Measurements from ENCODE around the gene CA4. TPM values are rescaled to one million over a fixed set of nuclear protein-coding genes. Genes with fewer than 3 reads are reported as not detected.

The CA4 gene
- total RNA-seq, 5 donors from 2014 or later (not counting 1 experiment from before 2014, with no cell fraction given) = not detected

DNA sequence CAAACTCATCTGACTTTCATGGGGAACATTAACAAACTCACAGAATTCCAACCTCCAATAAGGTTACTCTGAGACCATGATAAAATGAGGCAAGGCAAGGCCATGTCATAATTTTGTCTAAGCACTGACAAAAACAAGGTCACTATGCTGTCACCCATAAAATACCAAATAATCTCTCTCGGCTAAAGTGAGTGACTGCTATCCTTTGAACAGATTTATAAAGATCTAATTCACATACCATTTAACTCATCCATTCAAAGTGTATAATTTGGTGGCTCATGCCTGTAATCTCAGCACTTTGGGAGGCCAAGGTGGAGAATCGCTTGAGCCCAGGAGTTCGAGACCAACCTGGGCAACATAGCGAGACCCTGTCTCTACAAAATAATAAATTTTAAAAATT, 20.6 kb upstream of the CA4 start:
- peaks cover 0 to 3% of the 10 kb centered on the region in 2 donors for H3K27me3 Mint-ChIP-seq
- no peak overlapping the region for H3K4me3 Mint-ChIP-seq
- H3K27ac Mint-ChIP-seq = no peak overlapping the region
- Histone ChIP-seq H3K4me3 (ENCODE audit: control insufficient read depth in 1 of 2, extremely low read depth in 1 of 2, low read length in 1 of 2) (no peak overlapping the region), H3K27me3 (replicated peaks in 1 of 2; ENCODE audit: control insufficient read depth in 2 of 2, extremely low read depth in 1 of 2, insufficient read depth in 2 of 2, low read length in 1 of 2) (peaks cover 0 to 13% of the 10 kb centered on the region in 2 experiments), H3K27ac (ENCODE audit: low read length) (no peak overlapping the region), H3K36me3 (ENCODE audit: control insufficient read depth in 2 of 2, extremely low read depth in 1 of 2, insufficient read depth in 1 of 2, low read length in 1 of 2) (no peaks in the 10 kb centered on the region), H3K4me1 (ENCODE audit: control insufficient read depth in 1 of 2, extremely low read depth in 1 of 2, insufficient read depth in 2 of 2, low read length in 2 of 2) (peaks cover 0 to 4% of the 10 kb centered on the region in 2 experiments), H3K9me3 (no peaks in the 10 kb centered on the region)
- no peak for DNase-seq
- peaks cover 13% of the 10 kb centered on the region for H3K36me3 Mint-ChIP-seq
- ATAC-seq (replicated peaks in 1 of 4) = no peak
- peaks cover 9 to 13% (median 11%) of the 10 kb centered on the region in 3 donors for H3K4me1 Mint-ChIP-seq
- no peaks in the 10 kb centered on the region for H3K9me3 Mint-ChIP-seq
- ChIA-PET POLR2A (no interaction called here), CTCF (interaction anchor here in 1 of 2 donors (0.6 kb wide), 1 partner anchor 312 kb away, joined by 4 read pairs; no protein-coding TSS in a partner anchor)
- no CpG with 5 or more reads among the region's 4 CpGs for WGBS (ENCODE audit: insufficient coverage)

DNA sequence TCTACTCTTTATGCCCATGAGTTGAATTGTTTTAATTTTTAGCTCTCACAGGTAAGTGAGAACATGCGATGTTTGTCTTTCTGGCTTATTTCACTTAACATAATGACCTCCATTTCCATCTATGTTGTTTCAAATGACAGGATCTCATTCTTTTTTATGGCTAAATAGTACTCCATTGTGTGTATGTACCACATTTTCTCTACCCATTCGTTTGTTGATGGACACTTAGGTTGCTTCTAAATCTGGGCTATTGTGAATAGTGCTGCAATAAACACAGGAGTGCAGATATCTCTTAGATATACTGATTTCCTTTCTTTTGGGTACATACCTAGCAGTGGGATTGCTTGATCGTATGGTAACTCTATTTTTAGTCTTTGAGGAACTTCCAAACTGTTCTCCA, 19.3 kb upstream of the CA4 start:
- Mint-ChIP-seq H3K4me3 (no peak overlapping the region), H3K27me3 (peaks cover 0 to 3% of the 10 kb centered on the region in 2 donors), H3K27ac (no peak overlapping the region), H3K9me3 (no peaks in the 10 kb centered on the region), H3K4me1 (peaks cover 20 to 26% (median 24%) of the 10 kb centered on the region in 3 donors), H3K36me3 (peaks cover 13% of the 10 kb centered on the region)
- POLR2A ChIA-PET = no interaction called here
- ATAC-seq (replicated peaks in 1 of 4) (no peak), DNase-seq (no peak)
- H3K4me1 ChIP-seq (ENCODE audit: control insufficient read depth in 1 of 2, extremely low read depth in 1 of 2, insufficient read depth in 2 of 2, low read length in 2 of 2) = peaks cover 4 to 17% of the 10 kb centered on the region in 2 experiments
- no peak overlapping the region for H3K4me3 ChIP-seq (ENCODE audit: control insufficient read depth in 1 of 2, extremely low read depth in 1 of 2, low read length in 1 of 2)
- CTCF ChIA-PET = no interaction called here
- H3K9me3 ChIP-seq = no peaks in the 10 kb centered on the region
- no peak overlapping the region for H3K27ac ChIP-seq (ENCODE audit: low read length)
- peaks cover 0 to 18% of the 10 kb centered on the region in 2 experiments for H3K27me3 ChIP-seq (replicated peaks in 1 of 2; ENCODE audit: control insufficient read depth in 2 of 2, extremely low read depth in 1 of 2, insufficient read depth in 2 of 2, low read length in 1 of 2)
- no peaks in the 10 kb centered on the region for H3K36me3 ChIP-seq (ENCODE audit: control insufficient read depth in 2 of 2, extremely low read depth in 1 of 2, insufficient read depth in 1 of 2, low read length in 1 of 2)
- no CpG with 5 or more reads among the region's 3 CpGs for WGBS (ENCODE audit: insufficient coverage)

DNA sequence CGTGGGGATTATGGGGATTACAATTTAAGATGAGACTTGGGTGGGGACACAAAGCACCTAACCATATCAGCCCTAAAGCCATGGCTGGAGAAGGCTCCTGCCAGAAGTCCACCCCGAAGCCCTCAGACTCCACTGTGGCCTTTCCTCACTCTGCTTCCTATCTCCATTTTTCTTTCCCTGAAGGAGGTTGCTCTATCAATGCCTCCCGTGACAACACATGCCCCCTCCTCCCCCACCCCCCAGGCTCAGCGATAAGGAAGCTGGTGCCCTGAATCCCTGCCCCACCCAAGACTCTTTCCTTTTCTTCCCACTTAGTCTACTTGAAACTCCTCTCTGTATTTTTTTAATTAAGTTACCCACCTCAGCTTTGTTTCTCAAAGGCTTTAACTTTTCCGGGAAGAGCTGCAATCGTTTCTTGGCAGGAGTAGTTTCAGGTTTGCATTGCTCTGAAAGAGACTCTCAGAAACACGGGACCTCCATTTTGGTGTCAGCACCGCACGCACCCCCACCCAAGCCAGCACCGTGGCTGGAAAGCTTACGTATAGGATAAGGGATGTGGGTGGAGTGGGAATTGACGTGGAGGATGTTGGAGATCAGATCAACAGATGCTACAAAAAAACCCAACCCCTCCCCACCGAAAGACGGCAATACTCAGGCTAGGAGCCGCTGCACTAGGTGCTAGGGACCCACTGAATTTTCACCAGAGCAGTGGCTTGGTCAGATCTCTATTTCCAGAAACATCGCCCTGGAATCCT, 15.2 kb upstream of the CA4 start:
- peak in 22 of 35 experiments; percentile 6 to 48 (median 29) for DNase-seq

DNA sequence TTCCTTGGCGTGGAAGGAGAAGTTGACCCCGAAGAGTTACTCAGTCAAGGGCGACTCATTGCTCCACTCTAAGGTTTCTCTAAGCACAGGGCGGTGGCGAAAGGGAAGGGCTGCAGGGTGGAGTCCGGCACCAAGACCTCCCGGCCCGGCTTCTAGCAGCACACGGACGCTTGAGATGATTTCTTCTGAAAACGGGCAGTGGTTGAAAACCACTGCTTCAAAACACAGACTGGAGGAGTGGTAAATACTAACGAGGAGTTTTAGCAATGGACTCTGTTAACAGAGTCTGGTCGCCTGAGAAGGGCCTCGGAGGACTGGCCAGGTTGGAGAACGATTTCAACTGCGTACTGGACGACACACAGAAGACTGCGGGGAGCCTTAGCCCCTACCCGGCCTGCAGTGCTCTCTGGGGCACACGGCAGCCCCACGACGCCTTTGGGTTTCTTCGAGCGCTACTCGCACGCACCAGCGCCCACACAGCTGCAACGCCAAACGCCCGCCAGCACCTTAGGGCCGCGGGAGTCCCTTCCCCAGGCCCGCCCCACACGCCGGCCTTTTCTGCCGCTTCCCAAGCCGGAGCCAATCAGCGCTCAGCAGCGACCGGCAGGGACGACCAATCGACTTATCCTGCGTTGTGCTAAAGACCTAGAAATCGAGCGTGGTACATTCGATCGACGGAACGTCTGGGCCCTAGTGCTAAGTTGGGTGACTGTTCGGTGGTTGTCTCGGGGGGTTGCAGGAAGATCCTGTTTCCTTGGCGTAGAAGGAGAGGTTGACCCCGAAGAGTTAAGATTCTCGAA, 14.4 kb upstream of the CA4 start:
- H3K36me3 ChIP-seq (ENCODE audit: control insufficient read depth in 2 of 2, extremely low read depth in 1 of 2, insufficient read depth in 1 of 2, low read length in 1 of 2) = no peaks in the 10 kb centered on the region
- H3K27ac Mint-ChIP-seq = peak overlapping the region; percentile 18 to 31
- ChIA-PET POLR2A (no interaction called here), CTCF (interaction anchor here in 1 of 2 donors (0.6 kb wide), 1 partner anchor 388 kb away, joined by 5 read pairs; no protein-coding TSS in a partner anchor)
- no peaks in the 10 kb centered on the region for H3K9me3 ChIP-seq
- H3K9me3 Mint-ChIP-seq = no peaks in the 10 kb centered on the region
- WGBS (ENCODE audit: insufficient coverage) = 4% methylated on average over 48 of the region's 54 CpGs
- H3K36me3 Mint-ChIP-seq = peaks cover 13% of the 10 kb centered on the region
- H3K27me3 ChIP-seq (replicated peaks in 1 of 2; ENCODE audit: control insufficient read depth in 2 of 2, extremely low read depth in 1 of 2, insufficient read depth in 2 of 2, low read length in 1 of 2) = peaks cover 7 to 44% of the 10 kb centered on the region in 2 experiments
- peaks cover 4 to 35% of the 10 kb centered on the region in 2 experiments for H3K4me1 ChIP-seq (ENCODE audit: control insufficient read depth in 1 of 2, extremely low read depth in 1 of 2, insufficient read depth in 2 of 2, low read length in 2 of 2)
- DNase-seq (peak; percentile 43 to 80 (median 61)), ATAC-seq (replicated peaks in 1 of 4) (peak; percentile 89 to 95 (median 90))
- peaks cover 28 to 35% (median 33%) of the 10 kb centered on the region in 3 donors for H3K4me1 Mint-ChIP-seq
- H3K4me3 Mint-ChIP-seq = peak overlapping the region; percentile 93 to 96 (median 95)
- no peak overlapping the region for H3K27ac ChIP-seq (ENCODE audit: low read length)
- peaks cover 12 to 29% of the 10 kb centered on the region in 2 donors for H3K27me3 Mint-ChIP-seq
- H3K4me3 ChIP-seq (ENCODE audit: control insufficient read depth in 1 of 2, extremely low read depth in 1 of 2, low read length in 1 of 2) = peak overlapping the region; percentile 68 to 95

More for the DNA sequence above, 15.2 kb upstream of the CA4 start:
- ChIA-PET POLR2A (no interaction called here), CTCF (interaction anchor here in 1 of 2 donors (0.6 kb wide), 1 partner anchor 387 kb away, joined by 5 read pairs; no protein-coding TSS in a partner anchor)
- peaks cover 13% of the 10 kb centered on the region for H3K36me3 Mint-ChIP-seq
- peak overlapping the region in 1 of 2 donors; percentile 18 for H3K27ac Mint-ChIP-seq
- no peaks in the 10 kb centered on the region for H3K36me3 ChIP-seq (ENCODE audit: control insufficient read depth in 2 of 2, extremely low read depth in 1 of 2, insufficient read depth in 1 of 2, low read length in 1 of 2)
- peaks cover 5 to 21% of the 10 kb centered on the region in 2 donors for H3K27me3 Mint-ChIP-seq
- H3K27ac ChIP-seq (ENCODE audit: low read length) = no peak overlapping the region
- peaks cover 4 to 29% of the 10 kb centered on the region in 2 experiments for H3K4me1 ChIP-seq (ENCODE audit: control insufficient read depth in 1 of 2, extremely low read depth in 1 of 2, insufficient read depth in 2 of 2, low read length in 2 of 2)
- peak overlapping the region; percentile 68 to 95 for H3K4me3 ChIP-seq (ENCODE audit: control insufficient read depth in 1 of 2, extremely low read depth in 1 of 2, low read length in 1 of 2)
- H3K9me3 Mint-ChIP-seq = no peaks in the 10 kb centered on the region
- peak overlapping the region; percentile 93 to 96 (median 95) for H3K4me3 Mint-ChIP-seq
- H3K4me1 Mint-ChIP-seq = peaks cover 26 to 33% (median 32%) of the 10 kb centered on the region in 3 donors
- WGBS (ENCODE audit: insufficient coverage) = 16% methylated on average over 9 of the region's 16 CpGs
- peaks cover 2 to 37% of the 10 kb centered on the region in 2 experiments for H3K27me3 ChIP-seq (replicated peaks in 1 of 2; ENCODE audit: control insufficient read depth in 2 of 2, extremely low read depth in 1 of 2, insufficient read depth in 2 of 2, low read length in 1 of 2)
- no peaks in the 10 kb centered on the region for H3K9me3 ChIP-seq
- ATAC-seq (replicated peaks in 1 of 4) = peak in 1 of 4 experiments; percentile 59

DNA sequence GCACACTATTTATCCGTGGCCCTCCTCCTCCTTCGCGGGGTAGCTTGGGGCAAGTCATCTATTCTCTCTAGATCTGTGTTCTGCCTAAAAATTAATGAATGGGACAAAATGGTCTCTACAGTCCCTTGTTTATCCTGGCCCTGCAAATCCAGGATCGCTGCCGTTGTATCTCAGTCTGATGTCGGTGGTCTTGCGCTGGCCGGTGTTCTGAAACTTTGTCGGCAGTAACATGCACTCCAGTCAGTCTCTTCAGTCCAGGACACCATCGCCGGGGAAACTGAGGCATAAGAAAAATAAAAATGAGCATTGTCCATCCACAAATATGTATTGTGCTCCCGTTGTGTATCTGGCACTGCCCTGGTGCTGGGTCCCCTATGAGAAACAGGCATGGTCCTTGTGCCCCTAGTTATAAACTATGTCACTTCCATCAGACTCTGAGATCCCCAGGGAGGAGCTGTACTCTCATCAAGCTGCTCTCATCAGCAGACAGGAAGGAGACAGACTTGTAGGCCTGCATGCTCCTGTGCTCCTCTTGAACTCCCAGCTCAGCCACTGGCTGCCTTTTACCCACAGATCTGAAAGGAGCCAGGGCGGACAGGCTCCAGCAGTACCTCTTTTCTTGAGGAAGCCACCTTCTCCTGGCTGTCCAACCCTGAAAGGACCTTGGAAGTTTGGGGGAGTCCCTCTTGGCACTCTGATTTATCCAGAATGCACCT, 13.7 kb upstream of the CA4 start:
- H3K27me3 ChIP-seq (replicated peaks in 1 of 2; ENCODE audit: control insufficient read depth in 2 of 2, extremely low read depth in 1 of 2, insufficient read depth in 2 of 2, low read length in 1 of 2) = peaks cover 13 to 52% of the 10 kb centered on the region in 2 experiments
- ChIA-PET POLR2A (no interaction called here), CTCF (no interaction called here)
- H3K9me3 ChIP-seq = no peaks in the 10 kb centered on the region
- Mint-ChIP-seq H3K4me3 (peak overlapping the region; percentile 93 to 96 (median 95)), H3K27ac (no peak overlapping the region), H3K27me3 (peaks cover 20 to 36% of the 10 kb centered on the region in 2 donors), H3K9me3 (no peaks in the 10 kb centered on the region), H3K4me1 (peaks cover 28 to 40% (median 38%) of the 10 kb centered on the region in 3 donors), H3K36me3 (peaks cover 9% of the 10 kb centered on the region)
- WGBS (ENCODE audit: insufficient coverage) = 78% methylated on average over 11 of the region's 13 CpGs
- H3K36me3 ChIP-seq (ENCODE audit: control insufficient read depth in 2 of 2, extremely low read depth in 1 of 2, insufficient read depth in 1 of 2, low read length in 1 of 2) = no peaks in the 10 kb centered on the region
- ATAC-seq (replicated peaks in 1 of 4) = no peak
- peaks cover 4 to 38% of the 10 kb centered on the region in 2 experiments for H3K4me1 ChIP-seq (ENCODE audit: control insufficient read depth in 1 of 2, extremely low read depth in 1 of 2, insufficient read depth in 2 of 2, low read length in 2 of 2)
- no peak for DNase-seq
- no peak overlapping the region for H3K27ac ChIP-seq (ENCODE audit: low read length)
- peak overlapping the region; percentile 68 to 95 for H3K4me3 ChIP-seq (ENCODE audit: control insufficient read depth in 1 of 2, extremely low read depth in 1 of 2, low read length in 1 of 2)

Measured in T-cell (primary cell).